Stimulated activated CD8-positive, alpha-beta memory T cell treated with anti-CD3 and anti-CD28 coated beads, Interleukin-12 subunit alpha, Interleukin-12 subunit beta, amount 100 ng/mL, for 24 hours (primary cell): ENCODE measurements around the gene NDUFS8.

Experiments used
- DNase-seq: peaks from one replicate; pipeline ENCODE4 v3.0.0-alpha.2; 2020; ENCODE audit errors: extremely low read depth

Gene NDUFS8

GRCh38 chr11:68077617-68078582 lies 47.4 kb downstream of the NDUFS8 start:
- DNase-seq = no peak

GRCh38 chr11:68080860-68081259 lies 50.4 kb downstream of the NDUFS8 start:
- DNase-seq = no peak

GRCh38 chr11:68081691-68082090 lies 51.2 kb downstream of the NDUFS8 start:
- DNase-seq = no peak

GRCh38 chr11:68082481-68082880 lies 52.0 kb downstream of the NDUFS8 start:
- no peak for DNase-seq

DNA sequence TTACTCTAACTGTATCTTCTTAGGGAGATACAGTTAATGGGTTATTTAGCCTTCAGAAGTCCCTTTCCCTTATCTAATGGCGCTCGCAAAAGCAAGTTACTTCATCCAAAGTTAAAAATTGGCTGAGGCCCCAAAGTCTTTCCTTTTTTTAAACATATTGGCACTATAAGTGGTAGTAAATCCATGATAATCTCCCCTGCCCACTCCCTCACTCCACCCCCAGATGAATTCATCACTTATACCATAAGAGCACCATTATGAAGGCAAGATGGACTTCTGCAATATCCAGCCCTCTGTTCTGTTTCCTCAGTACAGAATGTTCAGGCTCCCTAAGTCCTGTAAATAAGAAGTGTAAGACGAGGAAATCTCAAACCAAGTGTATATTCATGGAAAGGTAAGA lies 53.0 kb downstream of the NDUFS8 start:
- DNase-seq = no peak
